Cardiac fibroblast (primary cell): Measurements from ENCODE around the gene TPP1.

ENCODE experiments used
- DNase-seq, 2 donors: peaks; one replicate each; pipeline versions ENCODE4 v3.0.0 to v3.0.0-alpha.2; 2010; ENCODE audit warnings: low read depth in 2 of 2
- H3K4me3 ChIP-seq, 2 donors: replicated peaks in 1 of 2; 1 replicate in 1 of 2; 2 replicates in 1 of 2; pipeline ENCODE4 v1.5.1; 2011; ENCODE audit warnings: low read depth in 2 of 2, low read length in 2 of 2, mild to moderate bottlenecking in 2 of 2, moderate library complexity in 1 of 2
- CTCF ChIP-seq: IDR thresholded peaks from one replicate; pipeline ENCODE4 v1.5.1; 2011; ENCODE audit warnings: low read depth, mild to moderate bottlenecking, low read length, inconsistent platforms

Gene TPP1

GRCh38 chr11:6599881-6600390 is 19.3 kb downstream of the TPP1 start:
- DNase-seq = no peak
- no peak overlapping the region for H3K4me3 ChIP-seq
- TF ChIP-seq CTCF = no peak

- no peak for TF ChIP-seq CTCF
- no peak for DNase-seq
These were observed 19.8 kb downstream of the TPP1 start for GRCh38 chr11:6599449-6599848.

GRCh38 chr11:6598555-6598954 is 20.7 kb downstream of the TPP1 start:
- DNase-seq = no peak
- no peak overlapping the region for H3K4me3 ChIP-seq
- no peak for TF ChIP-seq CTCF

More at GRCh38 chr11:6599449-6599848, 19.8 kb downstream of the TPP1 start:
- no peak overlapping the region for H3K4me3 ChIP-seq

- no peak overlapping the region for H3K4me3 ChIP-seq
- no peak for TF ChIP-seq CTCF
- DNase-seq = no peak
These were observed 22.9 kb downstream of the TPP1 start for GRCh38 chr11:6596239-6596877.

GRCh38 chr11:6594142-6594768 is 25.0 kb downstream of the TPP1 start:
- TF ChIP-seq CTCF = no peak
- DNase-seq = peak in 1 of 2 donors; percentile 14
- H3K4me3 ChIP-seq = no peak overlapping the region

- H3K4me3 ChIP-seq = no peak overlapping the region
- TF ChIP-seq CTCF = no peak
- DNase-seq = no peak
These were observed 31.2 kb downstream of the TPP1 start for GRCh38 chr11:6588018-6588417.
